ENCODE results near the gene IQGAP3. TPM values are rescaled to one million over a fixed set of nuclear protein-coding genes. Genes with fewer than 3 reads are reported as not detected.

IQGAP3 gene
- polyA plus RNA-seq, 1 donor = 13.9 TPM

- H3K9me3 ChIP-seq (ENCODE audit: control insufficient read depth, low read depth, low read length) = no peaks in the 10 kb centered on the region
- no peaks in the 10 kb centered on the region for H3K36me3 ChIP-seq (ENCODE audit: control insufficient read depth, insufficient read depth, low read length)
- no peak overlapping the region for H3K4me3 ChIP-seq (ENCODE audit: low read length)
- H3K4me1 ChIP-seq (ENCODE audit: control insufficient read depth, insufficient read depth, low read length) = no peaks in the 10 kb centered on the region
- no peak for DNase-seq
- no peaks in the 10 kb centered on the region for H3K27me3 ChIP-seq (ENCODE audit: control insufficient read depth, insufficient read depth, low read length)
- H3K27ac ChIP-seq (ENCODE audit: low read length) = no peak overlapping the region
- no CpG with 5 or more reads among the region's 2 CpGs for WGBS (ENCODE audit: insufficient coverage, low lambda C conversion rate)
Observed at GRCh38 chr1:156515956-156516355, 56.4 kb downstream of the IQGAP3 start.

DNA sequence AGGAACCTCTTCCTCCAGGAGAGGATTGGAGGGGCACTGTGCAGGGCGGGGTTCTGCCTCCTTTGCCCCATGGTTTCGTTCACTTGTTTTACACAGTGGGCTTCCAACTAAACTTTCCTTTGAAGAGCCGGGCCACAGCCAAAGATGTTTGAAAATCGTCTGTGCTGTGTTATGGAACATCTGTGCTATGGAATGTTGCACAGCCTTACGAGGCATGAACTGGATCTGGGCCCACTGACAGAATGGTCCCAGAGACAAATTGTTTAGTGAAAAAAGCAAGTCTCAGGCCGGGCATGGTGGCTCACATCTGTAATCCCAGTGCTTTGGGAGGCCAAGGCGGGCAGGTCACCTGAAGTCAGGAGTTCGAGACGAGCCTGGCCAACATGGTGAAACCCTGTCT, 59.2 kb downstream of the IQGAP3 start:
- H3K36me3 ChIP-seq (ENCODE audit: control insufficient read depth, insufficient read depth, low read length) = no peaks in the 10 kb centered on the region
- DNase-seq = no peak
- no CpG with 5 or more reads among the region's 9 CpGs for WGBS (ENCODE audit: insufficient coverage, low lambda C conversion rate)
- H3K27me3 ChIP-seq (ENCODE audit: control insufficient read depth, insufficient read depth, low read length) = no peaks in the 10 kb centered on the region
- no peaks in the 10 kb centered on the region for H3K4me1 ChIP-seq (ENCODE audit: control insufficient read depth, insufficient read depth, low read length)
- no peaks in the 10 kb centered on the region for H3K9me3 ChIP-seq (ENCODE audit: control insufficient read depth, low read depth, low read length)
- no peak overlapping the region for H3K27ac ChIP-seq (ENCODE audit: low read length)
- H3K4me3 ChIP-seq (ENCODE audit: low read length) = no peak overlapping the region

GRCh38 chr1:156511644-156512043, 60.7 kb downstream of the IQGAP3 start:
- H3K27ac ChIP-seq (ENCODE audit: low read length) = no peak overlapping the region
- no peak overlapping the region for H3K4me3 ChIP-seq (ENCODE audit: low read length)
- H3K36me3 ChIP-seq (ENCODE audit: control insufficient read depth, insufficient read depth, low read length) = no peaks in the 10 kb centered on the region
- H3K27me3 ChIP-seq (ENCODE audit: control insufficient read depth, insufficient read depth, low read length) = no peaks in the 10 kb centered on the region
- no peaks in the 10 kb centered on the region for H3K4me1 ChIP-seq (ENCODE audit: control insufficient read depth, insufficient read depth, low read length)
- DNase-seq = no peak
- WGBS (ENCODE audit: insufficient coverage, low lambda C conversion rate) = 80% methylated on average over 1 of the region's 7 CpGs
- no peaks in the 10 kb centered on the region for H3K9me3 ChIP-seq (ENCODE audit: control insufficient read depth, low read depth, low read length)

DNA sequence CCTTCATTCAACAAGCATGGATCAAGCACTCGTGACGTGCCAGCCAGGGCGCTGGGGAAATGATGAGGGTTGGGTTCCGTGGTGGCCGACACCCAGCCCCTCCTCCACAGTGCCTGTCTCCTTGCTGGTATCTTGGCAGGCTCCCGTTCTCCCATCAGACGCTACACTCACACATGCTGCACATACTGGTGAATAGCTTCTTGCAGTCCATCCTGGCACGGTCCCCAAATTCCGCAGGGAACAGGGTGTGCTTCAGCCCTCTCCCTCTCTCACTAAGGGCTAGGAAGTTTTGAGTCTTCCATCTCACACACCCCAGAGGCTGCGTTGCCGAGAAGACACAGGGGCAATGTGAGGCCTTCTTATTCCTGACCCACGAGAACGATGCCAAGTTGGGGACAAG, 61.7 kb downstream of the IQGAP3 start:
- no peaks in the 10 kb centered on the region for H3K27me3 ChIP-seq (ENCODE audit: control insufficient read depth, insufficient read depth, low read length)
- H3K36me3 ChIP-seq (ENCODE audit: control insufficient read depth, insufficient read depth, low read length) = no peaks in the 10 kb centered on the region
- peak in 1 of 2 donors; percentile 45 for DNase-seq
- no CpG with 5 or more reads among the region's 13 CpGs for WGBS (ENCODE audit: insufficient coverage, low lambda C conversion rate)
- no peak overlapping the region for H3K4me3 ChIP-seq (ENCODE audit: low read length)
- peaks cover 3% of the 10 kb centered on the region for H3K4me1 ChIP-seq (ENCODE audit: control insufficient read depth, insufficient read depth, low read length)
- no peak overlapping the region for H3K27ac ChIP-seq (ENCODE audit: low read length)
- no peaks in the 10 kb centered on the region for H3K9me3 ChIP-seq (ENCODE audit: control insufficient read depth, low read depth, low read length)

- Histone ChIP-seq H3K27ac (ENCODE audit: low read length) (no peak overlapping the region), H3K9me3 (ENCODE audit: control insufficient read depth, low read depth, low read length) (no peaks in the 10 kb centered on the region), H3K27me3 (ENCODE audit: control insufficient read depth, insufficient read depth, low read length) (no peaks in the 10 kb centered on the region), H3K36me3 (ENCODE audit: control insufficient read depth, insufficient read depth, low read length) (no peaks in the 10 kb centered on the region), H3K4me1 (ENCODE audit: control insufficient read depth, insufficient read depth, low read length) (peaks cover 10% of the 10 kb centered on the region), H3K4me3 (ENCODE audit: low read length) (no peak overlapping the region)
- no CpG with 5 or more reads among the region's 9 CpGs for WGBS (ENCODE audit: insufficient coverage, low lambda C conversion rate)
- DNase-seq = no peak
Observed at GRCh38 chr1:156509424-156510034, 62.8 kb downstream of the IQGAP3 start.

DNA sequence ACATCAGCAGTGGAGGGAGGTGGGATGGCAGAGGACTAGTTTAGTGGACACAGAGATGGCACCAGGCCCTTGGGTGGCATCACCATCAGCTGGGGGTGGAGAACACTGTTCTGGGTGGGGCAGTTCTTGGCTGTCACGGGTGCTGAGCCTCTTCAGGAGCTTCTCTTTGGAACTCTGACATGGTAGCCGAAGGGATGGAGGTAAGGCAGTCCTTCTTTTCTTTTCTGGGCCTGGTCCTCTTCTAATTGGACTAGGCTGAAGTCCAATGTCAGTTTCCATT, 63.5 kb downstream of the IQGAP3 start:
- H3K4me1 ChIP-seq (ENCODE audit: control insufficient read depth, insufficient read depth, low read length) = peaks cover 16% of the 10 kb centered on the region

GRCh38 chr1:156508205-156508954, 64.0 kb downstream of the IQGAP3 start:
- no peak overlapping the region for H3K4me3 ChIP-seq (ENCODE audit: low read length)
- H3K4me1 ChIP-seq (ENCODE audit: control insufficient read depth, insufficient read depth, low read length) = peaks cover 22% of the 10 kb centered on the region
- H3K27ac ChIP-seq (ENCODE audit: low read length) = no peak overlapping the region
- WGBS (ENCODE audit: insufficient coverage, low lambda C conversion rate) = no CpG with 5 or more reads among the region's 7 CpGs
- no peaks in the 10 kb centered on the region for H3K27me3 ChIP-seq (ENCODE audit: control insufficient read depth, insufficient read depth, low read length)
- DNase-seq = peak in 1 of 2 donors; percentile 29
- no peaks in the 10 kb centered on the region for H3K36me3 ChIP-seq (ENCODE audit: control insufficient read depth, insufficient read depth, low read length)
- H3K9me3 ChIP-seq (ENCODE audit: control insufficient read depth, low read depth, low read length) = no peaks in the 10 kb centered on the region

More for the DNA sequence above, 63.5 kb downstream of the IQGAP3 start:
- no peak overlapping the region for H3K4me3 ChIP-seq (ENCODE audit: low read length)
- no CpG with 5 or more reads among the region's 2 CpGs for WGBS (ENCODE audit: insufficient coverage, low lambda C conversion rate)
- H3K36me3 ChIP-seq (ENCODE audit: control insufficient read depth, insufficient read depth, low read length) = no peaks in the 10 kb centered on the region
- DNase-seq = no peak
- no peaks in the 10 kb centered on the region for H3K27me3 ChIP-seq (ENCODE audit: control insufficient read depth, insufficient read depth, low read length)
- H3K27ac ChIP-seq (ENCODE audit: low read length) = no peak overlapping the region
- H3K9me3 ChIP-seq (ENCODE audit: control insufficient read depth, low read depth, low read length) = no peaks in the 10 kb centered on the region

DNA sequence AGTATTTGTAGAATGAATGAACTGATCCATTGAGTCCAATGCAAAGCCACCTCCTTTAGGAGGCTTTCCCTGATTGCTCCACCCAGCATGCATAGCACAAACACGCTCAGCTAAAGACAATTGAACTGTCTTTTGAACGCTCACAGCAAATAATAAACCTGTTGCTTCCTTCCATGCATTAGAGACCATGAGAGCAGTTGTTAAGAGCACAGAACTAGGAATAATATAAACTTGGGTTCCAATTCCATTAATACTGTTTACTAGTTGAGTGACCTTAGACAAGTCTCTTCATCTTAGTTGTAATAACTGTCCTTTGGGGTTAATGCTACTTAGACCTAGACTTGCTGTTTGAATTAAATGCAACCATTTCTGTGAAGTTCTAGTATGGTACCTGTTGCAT, 65.9 kb downstream of the IQGAP3 start:
- WGBS (ENCODE audit: insufficient coverage, low lambda C conversion rate) = no CpG with 5 or more reads among the region's 2 CpGs
- DNase-seq = no peak
- peaks cover 41% of the 10 kb centered on the region for H3K4me1 ChIP-seq (ENCODE audit: control insufficient read depth, insufficient read depth, low read length)
- H3K9me3 ChIP-seq (ENCODE audit: control insufficient read depth, low read depth, low read length) = no peaks in the 10 kb centered on the region
- H3K4me3 ChIP-seq (ENCODE audit: low read length) = no peak overlapping the region
- no peak overlapping the region for H3K27ac ChIP-seq (ENCODE audit: low read length)
- H3K36me3 ChIP-seq (ENCODE audit: control insufficient read depth, insufficient read depth, low read length) = no peaks in the 10 kb centered on the region
- H3K27me3 ChIP-seq (ENCODE audit: control insufficient read depth, insufficient read depth, low read length) = no peaks in the 10 kb centered on the region

DNA sequence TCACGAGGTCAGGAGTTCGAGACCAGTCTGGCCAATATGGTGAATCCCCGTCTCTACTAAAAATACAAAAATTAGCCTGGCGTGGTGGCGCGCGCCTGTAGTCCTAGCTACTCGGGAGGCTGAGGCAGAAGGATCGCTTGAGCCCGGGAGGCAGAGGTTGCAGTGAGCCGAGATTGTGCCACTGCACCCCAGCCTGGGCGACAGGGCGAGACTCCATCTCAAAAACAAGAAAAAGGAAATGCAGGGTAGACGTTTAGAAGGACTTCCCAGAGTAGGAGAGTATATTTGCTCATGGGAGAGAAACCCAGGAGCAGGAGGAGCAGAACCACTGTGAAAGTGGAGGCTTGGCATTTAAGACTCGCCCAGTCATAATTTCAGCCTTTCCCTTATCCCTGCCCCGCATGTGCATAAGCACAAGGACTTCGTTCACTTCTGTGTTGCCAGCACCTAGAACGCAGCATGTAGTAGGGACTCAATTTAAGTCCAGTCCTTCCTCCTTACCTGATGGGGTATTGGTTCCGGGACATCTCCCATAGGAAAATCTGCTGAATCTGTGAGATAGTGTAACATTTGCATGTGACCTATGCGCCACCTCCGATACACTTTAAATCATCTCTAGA, 66.6 kb downstream of the IQGAP3 start:
- Histone ChIP-seq H3K36me3 (ENCODE audit: control insufficient read depth, insufficient read depth, low read length) (no peaks in the 10 kb centered on the region), H3K4me3 (ENCODE audit: low read length) (peak overlapping the region; percentile 14), H3K4me1 (ENCODE audit: control insufficient read depth, insufficient read depth, low read length) (peaks cover 41% of the 10 kb centered on the region), H3K9me3 (ENCODE audit: control insufficient read depth, low read depth, low read length) (no peaks in the 10 kb centered on the region), H3K27ac (ENCODE audit: low read length) (peak overlapping the region; percentile 88), H3K27me3 (ENCODE audit: control insufficient read depth, insufficient read depth, low read length) (no peaks in the 10 kb centered on the region)
- WGBS (ENCODE audit: insufficient coverage, low lambda C conversion rate) = no CpG with 5 or more reads among the region's 21 CpGs
- DNase-seq = no peak

GRCh38 chr1:156504821-156505678, 67.3 kb downstream of the IQGAP3 start:
- peak; percentile 99 to 100 for DNase-seq
- no CpG with 5 or more reads among the region's 45 CpGs for WGBS (ENCODE audit: insufficient coverage, low lambda C conversion rate)
- Histone ChIP-seq H3K9me3 (ENCODE audit: control insufficient read depth, low read depth, low read length) (no peaks in the 10 kb centered on the region), H3K36me3 (ENCODE audit: control insufficient read depth, insufficient read depth, low read length) (no peaks in the 10 kb centered on the region), H3K27ac (ENCODE audit: low read length) (peak overlapping the region; percentile 88), H3K27me3 (ENCODE audit: control insufficient read depth, insufficient read depth, low read length) (no peaks in the 10 kb centered on the region), H3K4me1 (ENCODE audit: control insufficient read depth, insufficient read depth, low read length) (peaks cover 41% of the 10 kb centered on the region), H3K4me3 (ENCODE audit: low read length) (peak overlapping the region; percentile 14)

Measured in large intestine (tissue), 3 donors.